Stimulated activated naive B cell treated with anti-CD40 and anti-IgM and Interleukin-4, amounts not matched to agents 10 μg/mL and 1 μg/mL and 100 μg/mL, for 72 hours (primary cell): Measurements from ENCODE around the gene HOXB4.
"Not testable (repeated sequence)": the region's sequence is repeated elsewhere in the genome, so short reads cannot be mapped to it uniquely, and the experiment has no call there.

Experiments used
- ATAC-seq, 2 donors: fragments of 150-1000 bp; cut with Tn5 transposase; replicated peaks; 2 replicates each; pipeline ENCODE4 v1.10.0; 2021; ENCODE audit warnings: moderate library complexity in 1 of 2
- DNase-seq: peaks from one replicate; pipeline ENCODE4 v3.0.0; 2021
- H3K27ac Mint-ChIP-seq: one replicate; pipeline ENCODE4 v1.8.0; 2022; ENCODE audit warnings: mild to moderate bottlenecking, mixed read lengths
- H3K27me3 Mint-ChIP-seq, 2 donors: one replicate each; pipeline ENCODE4 v1.8.0; 2022; ENCODE audit warnings: mixed read lengths in 2 of 2
- H3K36me3 Mint-ChIP-seq, 2 donors: one replicate each; pipeline ENCODE4 v1.8.0; 2022; ENCODE audit warnings: mixed read lengths in 2 of 2, mild to moderate bottlenecking in 1 of 2
- H3K4me1 Mint-ChIP-seq, 2 donors: one replicate each; pipeline ENCODE4 v1.8.0; 2022; ENCODE audit warnings: mixed read lengths in 2 of 2, mild to moderate bottlenecking in 1 of 2
- H3K4me3 Mint-ChIP-seq, 2 donors: one replicate each; pipeline ENCODE4 v1.8.0; 2022; ENCODE audit warnings: mild to moderate bottlenecking in 2 of 2, mixed read lengths in 2 of 2, moderate library complexity in 1 of 2
- H3K9me3 Mint-ChIP-seq, 2 donors: one replicate each; pipeline ENCODE4 v1.8.0; 2022; ENCODE audit warnings: mixed read lengths in 2 of 2, mild to moderate bottlenecking in 1 of 2

HOXB4 gene

GRCh38 chr17:48545022-48545375 lies 33.2 kb downstream of the HOXB4 start, which contains the start of gene HOXB2:
Gene HOXB2, minus strand, starts transcription at chr17:48545109. Its CDS starts 198 bp downstream, at chr17:48544911.
- ATAC-seq (no peak), DNase-seq (no peak)
- H3K36me3 Mint-ChIP-seq: peaks cover 2 to 9% of the 10 kb centered on the region in 2 donors
- H3K27me3 Mint-ChIP-seq: peaks cover 55 to 68% of the 10 kb centered on the region in 2 donors
- H3K27ac Mint-ChIP-seq: peak within 1 kb of the TSS; percentile 27
- peak within 1 kb of the TSS; percentile 87 to 88 for H3K4me3 Mint-ChIP-seq
- peaks cover 24 to 46% of the 10 kb centered on the region in 2 donors for H3K4me1 Mint-ChIP-seq
- H3K9me3 Mint-ChIP-seq: no peaks in the 10 kb centered on the region

- ATAC-seq: no peak
- Mint-ChIP-seq H3K4me1 (peaks cover 24 to 46% of the 10 kb centered on the region in 2 donors), H3K27ac (peak overlapping the region; percentile 27), H3K9me3 (no peaks in the 10 kb centered on the region), H3K36me3 (peaks cover 2 to 7% of the 10 kb centered on the region in 2 donors), H3K4me3 (peak overlapping the region; percentile 87 to 88), H3K27me3 (peaks cover 57 to 68% of the 10 kb centered on the region in 2 donors)
- DNase-seq: no peak
These were observed 33.7 kb downstream of the HOXB4 start for GRCh38 chr17:48544349-48545021.

GRCh38 chr17:48543854-48544348 lies 34.2 kb downstream of the HOXB4 start:
- Mint-ChIP-seq H3K9me3 (no peaks in the 10 kb centered on the region), H3K36me3 (peaks cover 2 to 7% of the 10 kb centered on the region in 2 donors), H3K27me3 (peaks cover 60 to 68% of the 10 kb centered on the region in 2 donors), H3K4me1 (peaks cover 24 to 46% of the 10 kb centered on the region in 2 donors), H3K27ac (peak overlapping the region; percentile 93), H3K4me3 (peak overlapping the region; percentile 87 to 88)
- DNase-seq: no peak
- ATAC-seq: peak; percentile 39 to 43

- H3K27me3 Mint-ChIP-seq: peaks cover 60 to 64% of the 10 kb centered on the region in 2 donors
- peaks cover 2 to 7% of the 10 kb centered on the region in 2 donors for H3K36me3 Mint-ChIP-seq
These were observed 34.9 kb downstream of the HOXB4 start for GRCh38 chr17:48543107-48543853.

GRCh38 chr17:48542698-48543106 lies 35.4 kb downstream of the HOXB4 start:
- Mint-ChIP-seq H3K4me3 (peak overlapping the region; percentile 85 to 87), H3K27ac (peak overlapping the region; percentile 44), H3K27me3 (peaks cover 58 to 64% of the 10 kb centered on the region in 2 donors), H3K36me3 (peaks cover 2 to 7% of the 10 kb centered on the region in 2 donors), H3K4me1 (peaks cover 22 to 46% of the 10 kb centered on the region in 2 donors), H3K9me3 (no peaks in the 10 kb centered on the region)
- DNase-seq: no peak
- ATAC-seq: no peak

More at GRCh38 chr17:48543107-48543853, 34.9 kb downstream of the HOXB4 start:
- DNase-seq: peak; percentile 50
- peak overlapping the region; percentile 93 for H3K27ac Mint-ChIP-seq
- ATAC-seq: peak; percentile 68
- peaks cover 24 to 46% of the 10 kb centered on the region in 2 donors for H3K4me1 Mint-ChIP-seq
- no peaks in the 10 kb centered on the region for H3K9me3 Mint-ChIP-seq
- H3K4me3 Mint-ChIP-seq: peak overlapping the region; percentile 87 to 88

- Mint-ChIP-seq H3K27me3 (peaks cover 61 to 70% of the 10 kb centered on the region in 2 donors), H3K4me1 (peaks cover 21 to 46% of the 10 kb centered on the region in 2 donors)
- no peak for DNase-seq
These were observed 36.0 kb downstream of the HOXB4 start for GRCh38 chr17:48542114-48542656.

GRCh38 chr17:48541577-48542113 lies 36.5 kb downstream of the HOXB4 start:
- Mint-ChIP-seq H3K4me1 (peaks cover 21 to 44% of the 10 kb centered on the region in 2 donors), H3K4me3 (peak overlapping the region; percentile 85 to 92), H3K27ac (peak overlapping the region; percentile 99), H3K9me3 (no peaks in the 10 kb centered on the region), H3K36me3 (peaks cover 2 to 7% of the 10 kb centered on the region in 2 donors), H3K27me3 (peaks cover 63 to 73% of the 10 kb centered on the region in 2 donors)
- peak in 1 of 2 donors; percentile 23 for ATAC-seq
- DNase-seq: no peak

More at GRCh38 chr17:48542114-48542656, 36.0 kb downstream of the HOXB4 start:
- peak overlapping the region; percentile 85 to 92 for H3K4me3 Mint-ChIP-seq
- H3K36me3 Mint-ChIP-seq: peaks cover 2 to 7% of the 10 kb centered on the region in 2 donors
- ATAC-seq: peak in 1 of 2 donors; percentile 31
- H3K9me3 Mint-ChIP-seq: no peaks in the 10 kb centered on the region
- peak overlapping the region; percentile 99 for H3K27ac Mint-ChIP-seq

GRCh38 chr17:48541036-48541576 lies 37.0 kb downstream of the HOXB4 start:
- Mint-ChIP-seq H3K4me3 (peak overlapping the region; percentile 85 to 92), H3K36me3 (peaks cover 2 to 7% of the 10 kb centered on the region in 2 donors), H3K27ac (peak overlapping the region; percentile 99), H3K9me3 (no peaks in the 10 kb centered on the region), H3K27me3 (peaks cover 63 to 71% of the 10 kb centered on the region in 2 donors), H3K4me1 (peaks cover 21 to 38% of the 10 kb centered on the region in 2 donors)
- no peak for DNase-seq
- no peak for ATAC-seq

- no peak for ATAC-seq
- no peak overlapping the region for H3K27ac Mint-ChIP-seq
- H3K9me3 Mint-ChIP-seq: no peaks in the 10 kb centered on the region
- no peak for DNase-seq
- peaks cover 21 to 38% of the 10 kb centered on the region in 2 donors for H3K4me1 Mint-ChIP-seq
- H3K27me3 Mint-ChIP-seq: peaks cover 55 to 62% of the 10 kb centered on the region in 2 donors
- no peak overlapping the region for H3K4me3 Mint-ChIP-seq
- peaks cover 2 to 7% of the 10 kb centered on the region in 2 donors for H3K36me3 Mint-ChIP-seq
These were observed 37.9 kb downstream of the HOXB4 start for GRCh38 chr17:48540213-48540612.

GRCh38 chr17:48539177-48539576 lies 39.0 kb downstream of the HOXB4 start:
- Mint-ChIP-seq H3K4me1 (peaks cover 20 to 32% of the 10 kb centered on the region in 2 donors), H3K27me3 (peaks cover 48 to 55% of the 10 kb centered on the region in 2 donors), H3K36me3 (peaks cover 2 to 7% of the 10 kb centered on the region in 2 donors), H3K9me3 (no peaks in the 10 kb centered on the region), H3K27ac (no peak overlapping the region), H3K4me3 (no peak overlapping the region)
- ATAC-seq: no peak
- no peak for DNase-seq

GRCh38 chr17:48537316-48537715 lies 40.8 kb downstream of the HOXB4 start:
- ATAC-seq (no peak), DNase-seq (no peak)
- H3K4me3 Mint-ChIP-seq: no peak overlapping the region
- H3K27ac Mint-ChIP-seq: no peak overlapping the region
- peaks cover 0 to 6% of the 10 kb centered on the region in 2 donors for H3K36me3 Mint-ChIP-seq
- peaks cover 10 to 16% of the 10 kb centered on the region in 2 donors for H3K4me1 Mint-ChIP-seq
- H3K9me3 Mint-ChIP-seq: no peaks in the 10 kb centered on the region
- peaks cover 35 to 41% of the 10 kb centered on the region in 2 donors for H3K27me3 Mint-ChIP-seq

- DNase-seq, H3K4me3 Mint-ChIP-seq, H3K4me1 Mint-ChIP-seq, H3K36me3 Mint-ChIP-seq, H3K9me3 Mint-ChIP-seq, ATAC-seq, H3K27ac Mint-ChIP-seq: not testable (repeated sequence)
- peaks cover 34 to 37% of the 10 kb centered on the region in 2 donors for H3K27me3 Mint-ChIP-seq
These were observed 42.2 kb downstream of the HOXB4 start for GRCh38 chr17:48535793-48536559.

GRCh38 chr17:48532261-48532660 lies 45.9 kb downstream of the HOXB4 start:
- peaks cover 2 to 4% of the 10 kb centered on the region in 2 donors for H3K4me1 Mint-ChIP-seq
- H3K4me3 Mint-ChIP-seq: no peak overlapping the region
- H3K27me3 Mint-ChIP-seq: peaks cover 34 to 55% of the 10 kb centered on the region in 2 donors
- H3K36me3 Mint-ChIP-seq: no peaks in the 10 kb centered on the region
- no peaks in the 10 kb centered on the region for H3K9me3 Mint-ChIP-seq
- DNase-seq: no peak
- no peak overlapping the region for H3K27ac Mint-ChIP-seq
- no peak for ATAC-seq
